Hematopoietic multipotent progenitor cell treated with erythropoietin and hydrocortisone succinate and interleukin-3 and kit ligand, for 4 days (in vitro differentiated cells): ENCODE data around the gene WIPI1.
"Not testable (repeated sequence)": the region's sequence is repeated elsewhere in the genome, so short reads cannot be mapped to it uniquely, and the experiment has no call there.

Experiments used
- DNase-seq: peaks from one replicate; pipeline ENCODE4 v3.0.0-alpha.2; 2015

WIPI1 gene

DNA sequence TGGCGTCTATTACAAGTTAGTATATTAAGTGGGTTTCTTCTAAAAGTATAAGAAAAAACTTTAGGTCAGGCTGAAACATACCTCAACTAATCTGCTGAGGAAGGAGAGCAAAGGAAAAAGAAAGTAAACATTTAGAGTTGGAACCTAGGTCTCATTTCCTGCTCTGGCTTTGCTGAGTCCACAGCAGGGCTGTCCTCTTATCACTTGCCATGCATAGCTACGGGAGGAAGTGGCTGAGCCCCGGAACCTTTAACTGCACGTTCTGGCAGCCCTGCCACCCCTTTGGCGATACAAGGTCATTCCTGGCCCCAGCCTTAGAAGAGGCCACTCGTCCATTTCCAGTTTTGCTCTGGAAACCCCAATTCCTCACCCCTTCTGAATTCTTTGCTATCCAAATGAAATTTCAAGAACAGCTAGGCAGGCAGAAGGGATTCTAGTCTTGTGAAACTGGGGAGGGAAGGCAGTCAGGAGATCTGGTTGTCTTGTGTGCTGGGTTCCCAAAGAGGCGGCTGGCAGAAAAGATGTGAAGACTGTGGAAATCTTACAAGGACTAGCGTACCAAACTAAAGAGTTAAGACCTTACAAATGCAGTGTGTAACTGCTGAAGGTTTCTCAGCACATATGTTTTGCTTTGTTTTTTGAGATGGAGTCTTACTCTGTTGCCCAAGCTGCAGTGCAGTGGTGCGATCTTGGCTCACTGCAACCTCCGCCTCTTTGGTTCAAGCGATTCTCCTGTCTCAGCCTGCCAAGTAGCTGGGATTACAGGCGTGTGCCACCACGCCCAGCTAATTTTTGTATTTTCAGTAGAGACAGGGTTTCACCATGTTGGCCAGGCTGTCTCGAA lies 19.1 kb downstream of the WIPI1 start:
- DNase-seq: peak; percentile 94

GRCh38 chr17:68435876-68436842 lies 21.1 kb downstream of the WIPI1 start:
- DNase-seq: peak; percentile 94

DNA sequence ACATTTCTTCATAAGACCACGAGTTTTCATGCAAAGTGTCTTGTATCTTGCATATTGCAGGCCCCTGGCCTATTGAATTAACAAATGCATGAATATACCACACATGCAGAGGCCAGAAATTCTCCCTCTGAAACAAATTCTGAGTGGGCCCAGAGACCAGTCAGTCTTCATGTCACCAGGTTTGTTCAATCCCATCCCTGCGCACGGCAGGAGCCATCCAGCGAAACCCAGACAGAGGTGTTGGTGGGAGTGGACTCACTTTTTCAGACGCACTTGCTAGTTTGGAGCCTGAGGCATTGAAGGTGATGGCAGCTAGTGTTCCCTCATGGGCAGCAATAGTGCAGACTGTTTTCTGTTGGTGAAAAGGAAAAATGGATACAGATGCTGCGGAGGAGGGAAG lies 21.9 kb downstream of the WIPI1 start:
- no peak for DNase-seq

DNA sequence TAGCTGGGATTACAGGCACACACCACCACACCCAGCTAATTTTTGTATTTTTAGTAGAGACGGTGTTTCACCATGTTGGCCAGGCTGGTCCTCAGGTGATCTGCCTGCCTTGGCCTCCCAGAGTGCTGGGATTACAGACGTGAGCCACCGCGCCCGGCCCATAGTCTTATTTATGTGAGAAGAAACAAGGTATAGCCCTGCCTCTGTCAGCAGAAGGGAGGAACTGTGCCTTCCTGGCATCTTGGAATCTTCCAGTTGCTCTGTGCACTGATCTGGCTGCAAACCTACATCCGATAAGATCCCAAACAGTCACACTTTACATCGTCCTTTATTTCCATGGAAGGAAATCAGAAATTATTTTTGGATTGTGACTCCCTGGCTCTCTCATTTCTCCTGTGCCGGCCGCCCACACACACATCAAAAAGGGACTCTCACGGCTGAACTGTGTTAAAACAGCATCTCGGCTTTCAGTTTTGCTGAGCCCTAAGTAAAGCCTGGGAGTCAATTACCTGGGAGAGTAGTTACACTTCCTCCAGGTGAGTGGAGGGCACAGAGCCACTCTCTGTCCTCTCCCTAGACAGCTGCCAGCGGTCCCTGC lies 23.3 kb downstream of the WIPI1 start:
- DNase-seq: no peak

DNA sequence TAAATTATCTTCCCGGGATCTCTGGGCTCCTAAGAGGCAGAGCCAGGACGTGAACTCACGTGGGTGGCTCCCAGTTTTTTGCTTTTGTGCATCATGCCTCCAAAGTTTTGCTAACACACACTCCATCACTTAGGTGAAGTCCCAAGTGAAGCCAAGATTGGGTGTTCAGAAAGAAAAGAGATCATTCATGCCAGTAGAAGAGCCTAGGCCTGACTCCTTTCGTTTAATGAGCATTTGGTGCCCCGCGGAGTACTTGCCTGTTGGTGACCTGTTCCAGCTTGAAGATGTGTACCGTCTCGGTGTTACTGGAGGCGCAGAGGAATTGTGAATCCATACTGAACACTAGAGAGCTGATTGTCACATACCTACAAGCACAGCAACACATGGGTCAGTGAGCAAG lies 24.1 kb downstream of the WIPI1 start:
- no peak for DNase-seq

- DNase-seq: no peak
Measured at GRCh38 chr17:68432086-68432864, 25.0 kb downstream of the WIPI1 start.

DNA sequence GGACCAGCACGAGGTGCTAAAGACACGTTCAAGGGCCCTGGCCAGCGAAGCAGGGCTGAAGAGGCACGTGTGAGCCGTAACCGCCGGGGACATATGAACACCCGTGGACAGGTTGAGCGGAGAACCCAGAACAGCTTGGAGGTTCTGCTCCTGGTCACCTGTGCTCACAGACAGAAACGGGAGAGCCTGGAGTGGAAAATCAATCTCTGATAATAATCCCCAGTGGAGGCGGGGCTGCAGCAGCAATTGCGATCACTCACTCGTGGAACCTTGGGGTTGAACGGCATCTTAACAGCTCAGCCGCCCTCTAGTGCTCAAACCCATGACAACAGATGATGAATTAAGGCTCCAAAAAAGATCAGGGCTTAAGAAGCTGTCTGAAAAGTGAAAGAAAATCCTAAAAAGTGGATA lies 25.6 kb downstream of the WIPI1 start:
- peak; percentile 63 for DNase-seq

- no peak for DNase-seq
Measured at GRCh38 chr17:68431045-68431608, 26.2 kb downstream of the WIPI1 start.

- no peak for DNase-seq
Measured at GRCh38 chr17:68429881-68430280, 27.4 kb downstream of the WIPI1 start.

DNA sequence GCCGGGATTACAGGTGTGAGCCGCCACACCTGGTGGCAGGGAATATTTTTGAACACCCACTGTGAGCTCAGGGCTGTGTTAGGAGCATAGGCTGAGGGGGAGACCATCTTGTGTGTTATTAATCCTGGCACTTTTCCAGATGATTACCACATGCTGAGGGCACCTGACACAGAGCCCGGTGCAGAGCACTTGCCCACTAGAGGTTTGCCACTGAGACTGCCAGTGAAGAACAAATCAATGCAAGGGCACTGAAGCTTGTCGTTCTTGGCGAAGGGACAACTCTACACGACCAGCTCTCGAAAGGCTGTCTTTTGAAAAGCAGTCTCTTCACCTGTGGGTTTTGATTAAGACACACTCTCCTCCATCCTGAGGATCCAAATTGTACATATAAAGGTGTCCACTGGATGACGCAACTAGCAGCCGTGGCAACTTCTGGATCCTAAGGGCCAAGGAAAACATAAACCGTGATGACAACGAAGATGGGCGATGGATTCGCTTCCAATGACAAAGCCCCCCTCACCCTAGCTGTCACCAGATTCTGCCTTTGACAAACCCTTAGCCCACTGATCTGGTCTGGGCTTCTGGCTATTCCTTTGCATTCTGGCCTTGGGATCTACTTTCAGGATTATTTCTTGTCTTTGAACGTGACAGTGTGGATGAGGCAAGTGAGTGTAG lies 28.7 kb downstream of the WIPI1 start:
- no peak for DNase-seq

GRCh38 chr17:68427575-68427974 lies 29.7 kb downstream of the WIPI1 start:
- DNase-seq: no peak

GRCh38 chr17:68425979-68426378 lies 31.3 kb downstream of the WIPI1 start:
- no peak for DNase-seq

GRCh38 chr17:68424861-68425260 lies 32.4 kb downstream of the WIPI1 start:
- no peak for DNase-seq

DNA sequence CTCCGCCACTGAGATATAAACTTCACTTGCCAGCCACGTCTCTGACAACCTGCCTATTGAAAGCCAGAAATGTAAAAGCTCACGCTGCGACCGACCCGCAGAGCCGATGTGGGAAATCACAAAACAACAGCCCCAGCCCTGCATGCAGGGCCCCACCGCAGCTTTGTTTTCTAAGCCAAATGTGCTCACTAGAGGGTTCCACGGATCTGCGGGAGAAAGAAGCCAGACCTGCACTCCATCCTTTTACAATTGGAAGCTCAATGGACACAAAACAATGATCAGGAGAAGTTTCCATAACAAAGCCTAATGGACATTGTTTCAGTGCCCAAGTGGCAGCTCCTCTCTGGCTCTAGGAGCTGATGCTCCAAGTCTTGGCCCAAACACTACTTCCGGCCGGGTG lies 33.1 kb downstream of the WIPI1 start:
- DNase-seq: no peak

DNA sequence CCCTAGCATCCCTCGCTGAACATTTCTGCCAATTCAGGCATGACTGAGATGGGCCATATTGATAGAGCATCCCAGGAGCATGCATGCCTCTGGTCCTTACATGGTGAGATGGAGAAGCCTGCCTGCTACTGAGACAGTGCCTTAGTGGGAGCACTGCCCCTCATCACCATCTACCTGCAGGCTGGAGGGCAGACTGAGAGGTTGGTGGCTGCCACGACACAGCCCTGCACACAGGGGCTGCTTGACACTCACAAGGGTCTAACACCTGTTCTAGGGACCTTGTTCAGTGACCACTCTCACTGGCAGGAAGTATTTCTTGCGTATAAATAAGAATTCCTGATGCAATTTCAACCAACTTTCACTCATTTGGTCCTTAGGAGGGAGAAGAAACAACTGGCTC lies 34.0 kb downstream of the WIPI1 start:
- no peak for DNase-seq

GRCh38 chr17:68422821-68423220 lies 34.5 kb downstream of the WIPI1 start:
- no peak for DNase-seq

- no peak for DNase-seq
Measured at GRCh38 chr17:68421486-68421885, 35.8 kb downstream of the WIPI1 start.

- DNase-seq: no peak
Measured at GRCh38 chr17:68420065-68420464, 37.2 kb downstream of the WIPI1 start.

DNA sequence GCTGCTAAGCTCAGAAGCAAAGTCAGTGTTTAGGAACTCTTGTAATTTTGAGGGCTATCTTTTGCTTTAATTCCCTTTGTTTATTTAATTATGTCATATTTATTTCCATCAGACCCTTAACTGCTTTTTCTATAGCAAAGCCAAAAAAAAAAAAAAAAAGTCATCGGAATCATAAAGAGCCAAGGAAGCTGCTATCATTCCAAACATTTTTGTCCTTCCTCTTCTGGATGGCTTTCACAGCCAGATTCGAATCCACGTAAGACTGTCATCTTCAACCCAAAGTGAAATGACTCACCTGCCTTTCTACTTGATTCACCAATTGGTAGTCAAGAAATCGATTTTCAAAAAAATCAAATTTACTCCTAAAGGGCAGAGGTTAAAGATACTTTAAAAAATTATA lies 38.4 kb downstream of the WIPI1 start:
- DNase-seq: no peak

DNA sequence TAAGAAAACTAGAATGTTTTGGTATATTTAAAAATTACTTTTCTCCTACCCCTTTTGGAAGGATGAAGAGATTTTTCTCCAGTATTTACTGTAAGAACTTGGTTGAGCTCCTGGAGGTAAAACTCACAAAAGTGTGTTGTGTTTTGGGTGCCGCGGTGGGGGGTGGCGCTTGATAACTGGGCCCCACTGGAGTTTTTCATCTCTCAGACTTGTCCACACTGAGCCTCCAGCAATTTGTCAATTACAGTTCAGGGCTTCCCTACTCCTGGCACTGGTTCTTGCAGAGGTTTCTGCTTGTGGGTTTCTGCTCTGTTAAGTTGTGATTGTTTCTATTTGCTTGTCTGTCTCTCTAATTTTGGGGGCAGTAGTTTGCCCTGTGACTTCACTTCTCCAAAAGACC lies 40.0 kb downstream of the WIPI1 start:
- no peak for DNase-seq

DNA sequence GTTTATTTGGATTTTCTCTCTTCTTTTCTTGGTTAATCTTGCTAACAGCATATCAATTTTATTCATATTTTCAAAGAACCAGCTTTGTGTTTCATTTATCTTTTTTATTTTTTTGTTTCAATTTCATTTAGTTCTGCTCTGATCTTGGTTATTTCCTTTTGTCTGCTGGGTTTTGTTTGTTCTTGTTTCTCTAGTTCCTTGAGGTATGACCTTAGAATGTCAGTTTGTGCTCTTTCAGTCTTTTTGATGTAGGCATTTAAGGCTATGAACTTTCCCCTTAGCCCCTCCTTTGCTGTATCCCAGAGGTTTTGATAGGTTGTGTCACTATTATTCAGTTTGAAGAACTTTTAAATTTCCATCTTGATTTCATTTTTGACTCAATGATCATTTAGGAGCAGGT lies 42.4 kb downstream of the WIPI1 start:
- DNase-seq: not testable (repeated sequence)
